Non-pigmented ciliary epithelial cell (primary cell): ENCODE results near the gene PCSK6.

ENCODE experiments used
- DNase-seq: peaks from one replicate; pipeline ENCODE4 v3.0.0-alpha.2; 2010; ENCODE audit warnings: low read depth

Gene PCSK6

GRCh38 chr15:101489599-101490407 lies at the start of gene PCSK6:
Gene PCSK6, minus strand, starts transcription at chr15:101489707. Its CDS starts 37 bp downstream, at chr15:101489670.
- DNase-seq, result no peak

DNA sequence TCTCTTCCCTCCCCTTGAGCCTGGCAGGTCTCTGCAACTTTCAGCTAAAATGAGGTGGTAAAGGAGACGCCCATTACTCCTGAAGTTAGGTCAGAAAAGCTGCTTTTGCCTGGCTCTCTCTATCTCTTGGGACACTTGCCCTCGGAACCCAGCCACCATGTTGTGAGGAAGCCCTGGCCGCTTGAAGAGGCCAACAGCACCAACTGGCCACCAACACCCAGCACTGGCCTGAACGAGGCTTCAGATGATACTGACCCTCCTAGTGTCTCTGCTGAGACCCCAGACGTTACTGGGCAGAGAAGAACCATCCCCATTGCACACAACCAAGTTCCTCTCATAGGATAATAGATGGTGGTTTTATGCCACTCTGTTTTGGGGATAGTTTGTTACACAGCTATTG lies 49.5 kb upstream of the PCSK6 start:
- no peak for DNase-seq

GRCh38 chr15:101538177-101538576 lies 48.7 kb upstream of the PCSK6 start:
- DNase-seq, result no peak

DNA sequence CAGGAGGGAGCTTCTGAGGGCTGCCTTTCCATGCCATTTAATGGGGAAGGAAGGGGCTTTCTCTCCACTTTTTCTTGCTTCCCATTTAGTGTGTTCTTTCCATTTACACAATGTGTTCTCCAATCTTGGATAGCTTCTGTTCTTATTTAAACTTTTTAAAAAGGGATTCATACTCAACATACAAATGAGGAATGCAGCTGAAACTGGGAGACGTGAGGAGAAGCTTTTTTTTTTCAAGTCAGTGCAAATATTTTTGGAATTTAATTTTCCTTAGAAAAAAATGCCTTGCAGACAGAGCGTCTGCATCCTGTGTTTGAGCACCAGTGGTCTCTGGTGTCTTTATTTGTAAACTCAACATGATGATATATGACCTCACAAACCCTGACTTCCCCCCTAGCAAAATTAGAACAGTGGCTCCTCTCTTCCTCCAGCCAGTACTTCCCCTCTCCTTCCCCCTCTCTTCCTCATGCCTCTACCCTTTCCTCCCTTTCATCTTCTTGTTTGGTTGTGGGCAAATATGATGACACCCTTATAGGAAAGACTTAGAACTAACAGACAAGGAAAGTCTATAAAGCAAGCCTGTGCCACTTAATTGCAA lies 48.1 kb upstream of the PCSK6 start:
- no peak for DNase-seq

DNA sequence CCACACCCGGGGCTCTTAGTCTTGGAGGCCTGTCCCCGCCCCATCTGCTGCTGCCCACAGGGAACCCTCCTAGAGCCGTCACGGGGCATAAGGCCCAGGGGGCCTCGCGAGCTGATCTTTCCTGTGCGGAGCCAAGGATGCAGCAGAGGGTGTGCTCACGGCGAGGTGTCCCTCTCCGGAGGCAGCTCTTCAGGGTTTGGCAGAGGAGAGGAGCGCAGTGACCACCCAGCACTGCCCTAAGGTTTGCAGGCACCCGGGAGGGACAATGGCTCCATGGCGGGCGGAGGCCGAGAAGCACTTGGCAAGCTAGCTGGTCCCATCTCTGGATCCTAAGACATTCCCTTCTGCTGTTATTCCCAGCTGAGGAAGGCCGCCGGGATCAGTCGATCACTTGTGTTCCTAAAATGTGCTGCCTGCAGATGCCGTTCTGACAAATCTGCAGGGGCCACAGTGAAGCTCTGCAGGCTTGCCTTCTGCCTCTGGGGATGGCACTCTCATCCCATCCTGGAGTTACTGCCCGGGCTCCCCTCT lies 47.4 kb upstream of the PCSK6 start:
- no peak for DNase-seq

GRCh38 chr15:101536166-101536874 lies 46.8 kb upstream of the PCSK6 start:
- DNase-seq, result no peak

DNA sequence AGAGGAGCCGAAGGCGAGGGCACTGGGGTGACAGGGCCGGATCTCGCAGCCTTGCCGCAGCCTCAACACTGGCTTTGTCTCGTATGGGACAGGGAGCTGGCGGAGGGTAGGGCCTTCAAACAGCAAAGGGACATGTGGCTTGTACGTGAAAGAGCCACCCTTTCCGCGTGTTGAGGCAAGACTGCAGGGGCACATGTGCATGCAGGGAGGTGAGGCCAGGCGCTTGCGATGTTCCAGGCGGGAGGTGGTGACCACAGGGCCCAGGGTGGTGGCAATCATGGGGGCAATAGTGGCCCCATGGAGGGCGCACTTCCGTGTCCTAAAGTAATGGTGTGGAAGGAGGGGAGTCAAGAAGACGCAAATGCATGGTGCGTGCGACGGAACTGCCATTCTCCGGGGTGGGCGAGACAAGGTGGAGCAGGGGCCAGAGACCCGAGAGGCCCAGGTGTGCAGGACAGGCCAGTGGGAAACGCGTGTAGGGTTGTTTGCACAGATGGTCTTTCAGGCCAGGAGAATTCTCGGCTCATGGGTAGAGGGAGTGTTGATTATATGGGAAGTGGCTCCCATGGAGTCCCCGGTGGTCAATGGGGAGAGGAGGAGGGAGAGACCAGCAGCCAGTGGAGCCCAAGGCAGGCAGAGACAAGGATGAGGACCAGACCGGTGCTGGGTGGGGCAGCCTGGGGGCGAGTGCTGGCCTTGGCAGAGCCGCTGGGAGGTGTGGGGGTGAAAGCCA lies 45.8 kb upstream of the PCSK6 start:
- no peak for DNase-seq

GRCh38 chr15:101534376-101534970 lies 45.0 kb upstream of the PCSK6 start:
- no peak for DNase-seq

DNA sequence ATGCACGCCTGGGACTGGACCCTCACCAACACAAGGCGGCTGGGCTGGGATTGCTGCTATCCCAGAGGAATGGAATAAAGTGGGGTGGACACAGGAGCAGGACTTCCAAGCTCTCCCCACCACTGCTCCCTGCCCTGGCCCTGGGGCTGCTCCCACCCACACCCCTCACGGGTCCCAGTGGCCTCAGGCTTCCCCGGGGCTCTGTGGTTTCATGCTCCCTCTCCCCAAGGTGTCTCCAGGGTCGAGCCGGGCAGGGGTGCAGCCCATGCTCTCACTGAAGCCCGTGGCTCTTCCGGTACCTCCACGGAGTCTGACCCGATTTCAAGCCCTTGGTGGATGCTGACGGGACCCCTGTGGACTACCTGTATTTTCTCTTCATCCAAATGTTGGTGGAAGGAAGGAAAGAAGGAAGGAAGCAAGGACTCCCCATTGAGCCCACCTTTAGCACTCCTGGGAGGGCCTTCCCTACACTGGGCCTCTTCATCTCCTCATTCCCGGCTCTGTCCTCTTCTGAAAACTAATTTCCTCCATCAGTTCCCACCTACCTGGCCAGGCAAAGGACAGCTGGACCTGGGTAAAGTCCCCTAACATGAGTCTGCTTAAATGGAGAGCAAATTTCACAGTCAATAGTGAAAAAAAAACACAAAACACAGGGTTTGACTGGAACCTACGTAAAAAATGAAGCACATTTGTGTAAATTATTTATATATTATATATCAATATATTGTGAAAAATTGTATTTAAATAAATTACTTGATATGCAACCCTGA lies 44.0 kb upstream of the PCSK6 start:
- no peak for DNase-seq

- DNase-seq, result no peak
Measured at GRCh38 chr15:101532865-101533264, 43.4 kb upstream of the PCSK6 start.

GRCh38 chr15:101531170-101531569 lies 41.7 kb upstream of the PCSK6 start:
- no peak for DNase-seq

GRCh38 chr15:101530224-101530958 lies 40.9 kb upstream of the PCSK6 start:
- no peak for DNase-seq

- DNase-seq, result no peak
Measured at GRCh38 chr15:101528917-101529299, 39.4 kb upstream of the PCSK6 start.

GRCh38 chr15:101528108-101528916 lies 38.8 kb upstream of the PCSK6 start:
- no peak for DNase-seq

DNA sequence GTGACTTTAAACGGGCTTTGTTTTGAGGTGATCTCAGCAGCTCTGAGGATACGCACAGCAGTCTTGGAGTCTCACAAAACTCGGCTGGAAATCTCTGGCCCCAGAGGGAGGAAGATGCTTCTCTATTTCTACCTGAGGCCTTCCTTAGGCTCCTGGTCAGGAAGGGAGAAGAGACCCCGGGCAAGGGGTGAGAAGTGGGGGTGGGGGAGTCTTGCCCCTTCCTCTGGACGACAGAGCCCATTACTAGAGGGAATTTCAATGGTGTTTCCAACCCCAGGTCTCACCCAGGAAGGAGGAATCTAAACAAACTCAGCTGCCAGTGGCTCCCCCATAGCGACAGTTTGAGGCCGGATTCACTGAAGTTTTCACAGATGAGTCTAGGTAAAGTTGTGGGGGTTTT lies 37.4 kb upstream of the PCSK6 start:
- DNase-seq, result no peak

DNA sequence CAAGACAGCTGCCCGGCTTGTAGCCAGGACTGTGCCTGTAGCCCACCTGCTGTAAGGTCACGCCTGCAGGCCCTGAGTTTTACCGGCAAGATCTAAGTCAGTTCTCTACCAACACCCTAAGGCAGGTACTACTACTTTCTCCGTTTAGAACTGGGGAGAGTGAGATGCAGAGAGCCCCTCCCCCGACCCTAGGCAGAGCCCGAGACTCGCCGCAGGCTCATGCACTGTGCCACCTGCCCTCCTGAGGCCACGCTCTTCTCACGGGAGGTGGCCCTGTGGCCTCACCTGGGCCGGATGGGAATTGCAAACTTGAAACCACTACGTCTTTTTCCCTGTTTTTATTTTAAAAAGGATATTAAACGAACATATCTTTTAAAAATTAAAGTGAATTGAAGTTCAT lies 36.9 kb upstream of the PCSK6 start:
- DNase-seq, result no peak

DNA sequence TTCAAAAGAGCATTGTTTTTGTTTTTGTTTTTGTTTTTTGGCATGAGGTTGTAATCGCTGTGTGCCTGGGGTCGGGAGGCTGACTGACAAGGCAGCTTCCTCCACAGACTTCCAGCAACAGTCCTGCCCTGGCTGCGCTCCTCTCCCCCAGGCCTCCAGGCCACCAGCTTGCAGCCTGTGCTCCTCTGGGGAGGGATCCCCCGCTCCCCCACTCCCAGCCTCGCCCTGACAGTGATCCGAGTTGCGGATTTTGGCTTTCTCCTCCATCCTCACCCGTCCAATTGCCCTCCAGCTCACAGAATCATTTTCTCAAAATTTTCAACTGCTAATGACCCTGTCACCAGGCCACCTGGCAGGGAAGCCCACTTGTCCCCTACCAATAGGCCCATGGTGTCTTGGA lies 36.5 kb upstream of the PCSK6 start:
- DNase-seq, result no peak

GRCh38 chr15:101525087-101525669 lies 35.7 kb upstream of the PCSK6 start:
- no peak for DNase-seq

DNA sequence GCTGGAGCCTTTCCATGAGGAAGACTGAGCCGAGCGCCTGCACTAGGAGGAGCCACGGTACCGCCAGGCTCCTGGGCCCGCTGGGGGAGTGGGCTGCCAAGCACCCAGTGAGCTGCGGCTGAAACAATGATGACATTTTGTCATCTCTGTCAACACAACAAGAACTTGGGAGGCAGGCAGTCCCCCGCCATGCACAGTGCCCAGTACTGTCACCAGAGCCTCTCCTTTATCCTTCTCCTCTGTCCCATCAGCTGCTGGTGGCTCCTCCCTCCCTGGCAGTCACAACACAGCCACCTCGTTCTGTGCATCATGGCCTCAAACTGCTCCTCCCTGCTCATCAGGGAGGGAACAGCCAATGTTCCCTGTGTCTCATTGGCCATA lies 34.0 kb upstream of the PCSK6 start:
- no peak for DNase-seq
